CD4-positive, alpha-beta T cell (primary cell): ENCODE measurements around the gene ITGB6. TPM values are rescaled to one million over a fixed set of nuclear protein-coding genes. Genes with fewer than 3 reads are reported as not detected.
"Not testable (repeated sequence)": the region's sequence is repeated elsewhere in the genome, so short reads cannot be mapped to it uniquely, and the experiment has no call there.

Source experiments
- ATAC-seq: fragments of 200-7000 bp; cut with Tn5 transposase; one replicate; pipeline ENCODE4 v1.10.0; 2022; ENCODE audit warnings: mild to moderate bottlenecking; ENCODE audit not compliant: poor library complexity
- CTCF ChIA-PET: fragments of 350-600 bp; sonication (Branson Sonifier 250); formaldehyde crosslinking; loops from one replicate; lab custom pipeline; 2021; ENCODE audit warnings: antibody characterized with exemption, inconsistent platforms; lab: Charles Lee
- POLR2A ChIA-PET: fragments of 350-600 bp; sonication (Branson Sonifier 250); formaldehyde crosslinking; loops from one replicate; lab custom pipeline; 2021; ENCODE audit warnings: antibody characterized with exemption, inconsistent platforms; lab: Charles Lee
- DNase-seq, 14 experiments: peaks; one replicate each; pipeline ENCODE4 v3.0.0-alpha.2; 2013 to 2020; ENCODE audit warnings: mixed read lengths in 2 of 14
- H3K27ac ChIP-seq, 2 donors: one replicate each; pipeline versions ENCODE4 v1.5.1 to v1.7.0; 2013; ENCODE audit warnings: low read length in 2 of 2, low read depth in 1 of 2, mild to moderate bottlenecking in 1 of 2
- H3K27me3 ChIP-seq, 2 experiments: 1 replicate in 1 of 2; 2 replicates in 1 of 2; pipeline versions ENCODE4 v1.6.1 to v1.7.0; 2013; ENCODE audit warnings: low read length in 2 of 2, control low read depth in 1 of 2, mild to moderate bottlenecking in 1 of 2, moderate library complexity in 1 of 2; ENCODE audit not compliant: insufficient read depth in 2 of 2, control insufficient read depth in 1 of 2
- H3K36me3 ChIP-seq: one replicate; pipeline ENCODE4 v1.6.1; 2013; ENCODE audit warnings: low read length, control low read depth; ENCODE audit not compliant: insufficient read depth
- H3K4me1 ChIP-seq: one replicate; pipeline ENCODE4 v1.6.1; 2013; ENCODE audit warnings: low read length, control low read depth; ENCODE audit not compliant: insufficient read depth
- H3K4me3 ChIP-seq: one replicate; pipeline ENCODE4 v1.5.1; 2013; ENCODE audit warnings: mild to moderate bottlenecking, low read length, moderate library complexity
- H3K9me3 ChIP-seq, 2 experiments: 1 replicate in 1 of 2; 2 replicates in 1 of 2; pipeline versions ENCODE4 v1.6.1 to v1.7.0; 2013; ENCODE audit warnings: low read length in 2 of 2, mild to moderate bottlenecking in 2 of 2, control low read depth in 1 of 2, moderate library complexity in 1 of 2; ENCODE audit not compliant: control insufficient read depth in 1 of 2, insufficient read depth in 1 of 2
- H3K27ac Mint-ChIP-seq: one replicate; pipeline ENCODE4 v1.8.0; 2020; ENCODE audit warnings: mixed read lengths
- H3K27me3 Mint-ChIP-seq: one replicate; pipeline ENCODE4 v1.8.0; 2021; ENCODE audit warnings: mixed read lengths
- H3K36me3 Mint-ChIP-seq: one replicate; pipeline ENCODE4 v1.8.0; 2021; ENCODE audit warnings: low read depth, mixed read lengths
- H3K4me1 Mint-ChIP-seq: one replicate; pipeline ENCODE4 v1.8.0; 2021; ENCODE audit warnings: low read depth, mixed read lengths
- H3K4me3 Mint-ChIP-seq: one replicate; pipeline ENCODE4 v1.8.0; 2020; ENCODE audit warnings: mild to moderate bottlenecking, mixed read lengths
- H3K9me3 Mint-ChIP-seq: one replicate; pipeline ENCODE4 v1.8.0; 2020; ENCODE audit warnings: mixed read lengths
- CTCF ChIP-seq: fragments of 200-600 bp; IDR thresholded peaks from one replicate; pipeline ENCODE4 v1.8.0; 2022; ENCODE audit warnings: antibody characterized with exemption, mild to moderate bottlenecking
- intact Hi-C, 2 experiments: fragments of 100-400 bp; cut with DNase I in 1 of 2; cut with micrococcal nuclease in 1 of 2; formaldehyde crosslinking; loops; one replicate each; pipeline versions ENCODE4 v1.15.1 to v1.9.0; 2023 to 2025; cut with DNase I, micrococcal nuclease
- total RNA-seq, 174 experiments: library from RNA in 2 of 174; stranded (reverse) in 2 of 174; gene quantifications; one replicate each; pipeline ENCODE4 v1.2.3 and lab custom pipeline; 2021 to 2026

Gene ITGB6
- total RNA-seq, 2 experiments from 2014 or later, result not detected

- intact Hi-C loops, result no loop called here
- Histone ChIP-seq H3K27ac (no peak overlapping the region), H3K27me3 (peaks cover 0 to 11% of the 10 kb centered on the region in 2 experiments), H3K4me3 (no peak overlapping the region), H3K9me3 (no peaks in the 10 kb centered on the region), H3K36me3 (no peaks in the 10 kb centered on the region), H3K4me1 (no peaks in the 10 kb centered on the region)
- no peak for DNase-seq
- CTCF ChIA-PET, result no interaction called here
- no peak for TF ChIP-seq CTCF
- no peaks in the 10 kb centered on the region for H3K9me3 Mint-ChIP-seq
- ATAC-seq, result no peak
- no peaks in the 10 kb centered on the region for H3K4me1 Mint-ChIP-seq
- H3K27ac Mint-ChIP-seq, result no peak overlapping the region
- no peaks in the 10 kb centered on the region for H3K36me3 Mint-ChIP-seq
- POLR2A ChIA-PET, result no interaction called here
- peaks cover 4% of the 10 kb centered on the region for H3K27me3 Mint-ChIP-seq
- no peak overlapping the region for H3K4me3 Mint-ChIP-seq
Measured at GRCh38 chr2:160124571-160124970, 75.5 kb downstream of the ITGB6 start.

- POLR2A ChIA-PET, H3K27ac Mint-ChIP-seq, H3K27me3 ChIP-seq, H3K4me3 Mint-ChIP-seq, H3K4me1 ChIP-seq, H3K4me3 ChIP-seq, H3K9me3 ChIP-seq, H3K4me1 Mint-ChIP-seq, CTCF ChIA-PET, H3K27me3 Mint-ChIP-seq, intact Hi-C loops, ATAC-seq, DNase-seq, H3K36me3 ChIP-seq, H3K36me3 Mint-ChIP-seq, H3K27ac ChIP-seq, H3K9me3 Mint-ChIP-seq: not testable (repeated sequence)
Measured at GRCh38 chr2:160114721-160115120, 85.4 kb downstream of the ITGB6 start.

GRCh38 chr2:160114020-160114419, 86.1 kb downstream of the ITGB6 start:
- Mint-ChIP-seq H3K27me3 (peaks cover 6% of the 10 kb centered on the region), H3K36me3 (no peaks in the 10 kb centered on the region), H3K9me3 (no peaks in the 10 kb centered on the region), H3K27ac (no peak overlapping the region), H3K4me3 (no peak overlapping the region), H3K4me1 (no peaks in the 10 kb centered on the region)
- no peak for TF ChIP-seq CTCF
- no peak overlapping the region for H3K27ac ChIP-seq
- H3K36me3 ChIP-seq, result no peaks in the 10 kb centered on the region
- intact Hi-C loops, result no loop called here
- CTCF ChIA-PET, result no interaction called here
- POLR2A ChIA-PET, result interaction anchor here (0.8 kb wide), 1 partner anchor 94 kb away, joined by 3 read pairs; no protein-coding TSS in a partner anchor
- H3K9me3 ChIP-seq, result no peaks in the 10 kb centered on the region
- H3K4me3 ChIP-seq, result no peak overlapping the region
- no peaks in the 10 kb centered on the region for H3K4me1 ChIP-seq
- ATAC-seq, result no peak
- DNase-seq, result no peak
- no peaks in the 10 kb centered on the region for H3K27me3 ChIP-seq
